Ishikawa (cell line): ENCODE measurements around the gene ZSCAN20.
A peak's percentile ranks its signal among the peaks of the same experiment; 100 is the strongest.

ENCODE experiments used
- CEBPB ChIP-seq: IDR thresholded peaks from 2 replicates; pipeline ENCODE4 v1.6.1; 2012
- EP300 ChIP-seq: IDR thresholded peaks from 2 replicates; pipeline ENCODE4 v1.6.1; 2012; ENCODE audit warnings: borderline replicate concordance
- MAX ChIP-seq: IDR thresholded peaks from 2 replicates; pipeline ENCODE4 v1.6.1; 2012

- TF ChIP-seq MAX (peak; percentile 82; the same call in 1 of the 2 replicates), EP300 (no peak), CEBPB (no peak)
Measured at GRCh38 chr1:33430692-33431593, 41.5 kb upstream of the ZSCAN20 start, which contains the start of gene PHC2.
